AG04450 (cell line): ENCODE data around the gene TAS1R1. TPM values are rescaled to one million over a fixed set of nuclear protein-coding genes. Genes with fewer than 3 reads are reported as not detected.

Source experiments
- CTCF ChIA-PET: fragments of 300-600, 350-600 bp; formaldehyde crosslinking; extraction: SDS; loops from one replicate; lab custom pipeline; 2022; ENCODE audit warnings: antibody characterized with exemption, inconsistent platforms; lab: Charles Lee
- POLR2A ChIA-PET: fragments of 350-600 bp; formaldehyde crosslinking; extraction: SDS; loops from one replicate; lab custom pipeline; 2021; ENCODE audit warnings: antibody characterized with exemption, inconsistent platforms; lab: Yijun Ruan, JAX
- DNase-seq: peaks from one replicate; pipeline ENCODE4 v3.0.0-alpha.2; 2011; ENCODE audit warnings: low read depth, low spot score
- H3K27ac ChIP-seq: one replicate; pipeline ENCODE4 v1.5.1; 2012; ENCODE audit warnings: low read depth, low read length, control low read depth
- H3K27me3 ChIP-seq: one replicate; pipeline ENCODE4 v1.6.0; 2012; ENCODE audit warnings: low read length; ENCODE audit not compliant: control insufficient read depth, insufficient read depth
- H3K4me3 ChIP-seq: 2 replicates; pipeline ENCODE4 v1.5.1; 2011; ENCODE audit warnings: mild to moderate bottlenecking, low read depth, low read length, control low read depth
- H3K9me3 ChIP-seq: 2 replicates; pipeline ENCODE4 v1.5.1; 2012; ENCODE audit warnings: low read length; ENCODE audit not compliant: control insufficient read depth, insufficient read depth
- polyA plus RNA-seq: library from polyadenylated mRNA; depleted of rRNA; stranded (reverse); fragments of >200 nt; gene quantifications from 2 replicates; pipeline ENCODE4 v1.2.3, GENCODE V29; 2011
- TF ChIP-seq, protein P1 (sequence below): IDR thresholded peaks from 2 replicates; pipeline ENCODE4 v1.5.1; 2011; ENCODE audit warnings: low read depth, low read length, control low read depth, inconsistent platforms

TAS1R1 gene
- polyA plus RNA-seq, 1 experiment = 0.05 TPM

DNA sequence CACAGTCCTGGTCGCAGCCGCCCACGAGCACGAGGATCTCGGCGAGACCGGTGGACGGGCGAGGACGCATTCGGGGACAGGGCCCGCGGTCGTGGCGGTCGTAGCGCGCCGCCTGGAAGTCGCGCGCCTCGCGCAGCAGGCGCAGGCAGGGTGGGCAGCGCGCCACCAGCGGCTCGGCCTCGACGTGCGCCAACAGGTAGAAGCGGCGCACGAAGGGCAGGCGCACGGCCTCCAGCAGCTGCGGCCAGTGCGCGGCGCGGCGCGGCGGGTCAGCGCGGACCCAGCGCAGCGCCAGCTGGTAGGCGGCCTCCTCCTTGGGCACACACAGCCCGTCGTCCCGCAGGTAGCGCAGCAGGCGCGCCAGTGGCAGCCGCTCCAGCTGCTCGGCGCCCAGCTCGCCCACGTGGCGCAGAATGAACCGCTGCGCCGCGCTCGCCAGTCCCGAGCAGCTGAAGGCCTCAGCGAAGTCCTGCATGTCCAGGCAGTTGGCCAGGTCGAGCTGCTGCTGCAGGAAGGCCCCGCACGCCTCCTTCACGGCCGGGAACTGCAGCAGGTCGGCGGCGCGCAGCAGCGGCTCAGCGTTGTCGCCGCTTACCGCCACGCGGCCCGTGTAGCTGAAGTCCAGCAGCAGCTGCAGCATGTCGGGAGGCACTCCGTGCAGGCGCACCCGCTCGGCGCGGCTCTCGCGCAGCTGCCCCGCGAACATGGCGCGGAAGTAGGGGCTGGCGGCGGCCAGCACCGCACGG lies 47.0 kb downstream of the TAS1R1 start:
- H3K9me3 ChIP-seq = no peaks in the 10 kb centered on the region; the same call in 1 of the 2 replicates
- H3K27ac ChIP-seq = peak overlapping the region; percentile 96
- POLR2A ChIA-PET = interaction anchor here (0.8 to 2.3 kb wide), 9 partner anchors 10 to 183 kb away, joined by 4 to 10 read pairs (median 6); partner anchors contain the start of genes CAMTA1, PHF13, THAP3 and ZBTB48
- TF ChIP-seq, protein P1, sequence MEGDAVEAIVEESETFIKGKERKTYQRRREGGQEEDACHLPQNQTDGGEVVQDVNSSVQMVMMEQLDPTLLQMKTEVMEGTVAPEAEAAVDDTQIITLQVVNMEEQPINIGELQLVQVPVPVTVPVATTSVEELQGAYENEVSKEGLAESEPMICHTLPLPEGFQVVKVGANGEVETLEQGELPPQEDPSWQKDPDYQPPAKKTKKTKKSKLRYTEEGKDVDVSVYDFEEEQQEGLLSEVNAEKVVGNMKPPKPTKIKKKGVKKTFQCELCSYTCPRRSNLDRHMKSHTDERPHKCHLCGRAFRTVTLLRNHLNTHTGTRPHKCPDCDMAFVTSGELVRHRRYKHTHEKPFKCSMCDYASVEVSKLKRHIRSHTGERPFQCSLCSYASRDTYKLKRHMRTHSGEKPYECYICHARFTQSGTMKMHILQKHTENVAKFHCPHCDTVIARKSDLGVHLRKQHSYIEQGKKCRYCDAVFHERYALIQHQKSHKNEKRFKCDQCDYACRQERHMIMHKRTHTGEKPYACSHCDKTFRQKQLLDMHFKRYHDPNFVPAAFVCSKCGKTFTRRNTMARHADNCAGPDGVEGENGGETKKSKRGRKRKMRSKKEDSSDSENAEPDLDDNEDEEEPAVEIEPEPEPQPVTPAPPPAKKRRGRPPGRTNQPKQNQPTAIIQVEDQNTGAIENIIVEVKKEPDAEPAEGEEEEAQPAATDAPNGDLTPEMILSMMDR = no peak
- no peaks in the 10 kb centered on the region for H3K27me3 ChIP-seq
- peak overlapping the region; percentile 98 for H3K4me3 ChIP-seq
- no peak for DNase-seq
- CTCF ChIA-PET = no interaction called here

DNA sequence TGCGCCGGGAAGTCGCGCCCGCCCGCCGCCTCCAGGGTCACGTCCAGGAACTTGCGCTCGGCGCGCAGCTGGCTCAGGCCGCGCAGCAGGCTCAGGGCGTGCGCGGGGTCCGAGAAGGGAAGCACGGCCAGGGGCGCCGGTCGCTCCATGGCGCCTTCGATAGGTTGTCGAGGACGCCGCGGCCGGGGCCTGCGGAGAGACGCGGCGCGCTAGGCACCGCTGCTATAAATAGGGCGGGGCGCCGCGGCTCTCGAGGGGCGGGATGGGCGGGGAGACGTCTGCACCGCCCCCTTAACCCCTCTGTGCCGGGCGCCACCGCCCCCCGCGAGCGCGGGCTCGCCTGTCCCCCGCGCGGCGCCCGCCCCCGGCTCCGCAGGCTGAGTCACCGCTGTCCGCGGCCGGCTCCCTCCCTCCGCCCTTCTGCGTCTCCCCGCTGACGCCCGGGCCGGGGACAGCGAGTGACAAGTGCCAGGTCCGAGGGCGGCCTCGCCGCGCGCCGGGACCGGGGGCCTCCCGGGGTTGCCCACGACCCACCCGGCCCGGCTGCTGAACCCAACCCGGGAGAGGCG lies 47.6 kb downstream of the TAS1R1 start, which contains the start of gene KLHL21:
Gene KLHL21, minus strand, starts transcription at position 201 of the 569 bp plus-strand sequence. Its CDS starts 52 bp downstream, at position 149.
- no peaks in the 10 kb centered on the region; the same call in 1 of the 2 replicates for H3K9me3 ChIP-seq
- POLR2A ChIA-PET = interaction anchor here (0.8 to 2.3 kb wide), 12 partner anchors 9 to 182 kb away, joined by 3 to 10 read pairs (median 6); partner anchors contain the start of genes CAMTA1, PHF13, THAP3 and ZBTB48
- CTCF ChIA-PET = no interaction called here
- no peak for DNase-seq
- H3K27ac ChIP-seq = peak within 1 kb of the TSS; percentile 99
- H3K27me3 ChIP-seq = no peaks in the 10 kb centered on the region
- TF ChIP-seq, protein P1 = no peak
- peak within 1 kb of the TSS; percentile 98 for H3K4me3 ChIP-seq

DNA sequence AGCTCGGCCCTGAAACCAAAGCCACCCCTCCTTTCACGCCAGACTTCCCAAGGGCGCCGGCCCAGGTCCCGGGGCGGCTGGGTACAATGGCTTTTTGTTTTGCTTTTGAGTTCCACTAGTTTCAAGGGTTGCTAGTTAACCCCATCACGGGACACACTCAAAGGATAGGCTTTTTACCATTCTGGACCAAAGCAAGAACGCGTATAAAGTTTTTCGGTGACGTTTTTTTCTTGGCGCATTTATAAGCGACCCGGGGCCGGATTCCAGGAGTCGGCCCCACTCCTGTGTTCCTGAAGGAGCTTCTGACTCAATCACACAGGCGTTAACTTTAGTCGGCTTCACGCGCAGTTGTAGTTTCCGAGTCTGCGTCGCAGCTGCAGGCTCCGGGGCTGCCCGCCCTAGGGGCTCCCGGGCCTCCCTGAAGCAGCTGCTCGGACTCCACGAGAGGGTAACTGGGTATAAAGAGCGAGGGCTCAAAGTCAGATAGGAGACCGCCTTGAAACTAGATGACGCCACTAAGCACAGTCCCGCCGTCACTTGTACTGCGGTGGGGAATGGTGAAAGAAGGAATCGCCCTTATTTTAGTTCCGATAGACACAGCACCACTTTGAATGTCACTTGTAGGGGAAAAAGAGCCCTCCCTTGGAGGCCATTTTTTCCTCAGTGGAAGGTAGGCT lies 48.3 kb downstream of the TAS1R1 start:
- CTCF ChIA-PET = interaction anchor here (1.3 kb wide), 1 partner anchor 30 kb away, joined by 3 read pairs; no protein-coding TSS in a partner anchor

DNA sequence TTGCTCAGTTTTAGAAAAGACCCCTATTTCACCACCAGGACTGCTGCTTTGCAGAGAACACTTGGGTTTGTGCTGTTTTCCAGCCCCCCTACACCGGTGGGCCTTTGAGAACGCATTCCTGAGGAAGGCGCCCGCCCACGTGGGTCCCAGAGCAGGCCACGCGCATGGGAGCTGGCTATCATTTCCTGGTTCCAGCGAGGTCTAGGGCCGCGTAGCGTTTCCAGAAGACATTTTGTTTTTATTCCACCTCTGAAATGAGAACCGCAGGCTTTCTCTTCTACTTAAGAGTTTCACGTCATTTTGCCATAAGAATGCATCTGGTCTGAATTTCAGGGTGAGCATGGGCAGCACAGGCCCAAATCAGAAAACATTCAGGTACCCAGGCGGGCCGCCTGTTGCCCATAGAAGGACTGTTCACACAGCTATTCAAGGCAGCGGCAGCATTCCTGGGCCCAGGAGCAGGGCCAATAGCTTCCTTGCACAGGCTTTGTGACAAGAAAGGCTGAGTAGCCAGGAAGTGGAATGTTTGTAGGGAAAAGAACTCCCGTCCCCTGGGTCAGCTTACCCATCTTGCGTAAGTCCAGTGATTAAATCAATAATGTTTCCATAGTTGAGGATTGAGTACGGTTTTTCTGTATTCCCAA lies 48.9 kb downstream of the TAS1R1 start:
- Histone ChIP-seq H3K27ac (peak overlapping the region; percentile 99), H3K4me3 (peak overlapping the region; percentile 57), H3K27me3 (no peaks in the 10 kb centered on the region), H3K9me3 (no peaks in the 10 kb centered on the region; the same call in 1 of the 2 replicates)
- POLR2A ChIA-PET = interaction anchor here (0.9 to 1.8 kb wide), 4 partner anchors 10 to 24 kb away, joined by 3 to 9 read pairs (median 4); partner anchors contain the start of genes PHF13 and ZBTB48
- TF ChIP-seq, protein P1 = no peak
- no peak for DNase-seq
- CTCF ChIA-PET = interaction anchor here (0.9 to 1.9 kb wide), 4 partner anchors 10 to 49 kb away, joined by 3 to 6 read pairs (median 4); partner anchors contain the start of genes NOL9 and TAS1R1

More for the DNA sequence above, 48.3 kb downstream of the TAS1R1 start:
- TF ChIP-seq, protein P1 = no peak
- no peak for DNase-seq
- peak overlapping the region; percentile 99 for H3K27ac ChIP-seq
- no peaks in the 10 kb centered on the region; the same call in 1 of the 2 replicates for H3K9me3 ChIP-seq
- peak overlapping the region; percentile 57 for H3K4me3 ChIP-seq
- POLR2A ChIA-PET = interaction anchor here (0.9 to 2.3 kb wide), 7 partner anchors 9 to 182 kb away, joined by 3 to 10 read pairs (median 6); partner anchors contain the start of genes CAMTA1, PHF13 and ZBTB48
- no peaks in the 10 kb centered on the region for H3K27me3 ChIP-seq
